Islet of Langerhans (tissue), 1 donor: ENCODE measurements around the gene PYDC1.
"Not testable (repeated sequence)": the region's sequence is repeated elsewhere in the genome, so short reads cannot be mapped to it uniquely, and the experiment has no call there.

Experiments used
- FAIRE-seq: peaks from one replicate; lab custom pipeline; 2011; peaks lifted over from hg19 to GRCh38; lab: Jason Lieb, UNC

The PYDC1 gene

GRCh38 chr16:31221357-31222160 is 4.6 kb upstream of the PYDC1 start:
- no peak for FAIRE-seq

GRCh38 chr16:31219154-31219741 is 2.3 kb upstream of the PYDC1 start:
- FAIRE-seq: no peak

GRCh38 chr16:31217136-31217530 is 198 bp upstream of the PYDC1 start:
- FAIRE-seq: no peak

- FAIRE-seq: no peak
Observed at GRCh38 chr16:31215287-31216162, 1.4 kb downstream of the PYDC1 start.

- no peak for FAIRE-seq
Observed at GRCh38 chr16:31214708-31215286, 2.1 kb downstream of the PYDC1 start.

GRCh38 chr16:31213877-31214707 is 2.8 kb downstream of the PYDC1 start, which contains the start of gene TRIM72:
Gene TRIM72 (plus strand): TSS chr16:31214119. CDS start chr16:31214739, 620 bp downstream.
- FAIRE-seq: no peak

GRCh38 chr16:31213342-31213741 is 3.6 kb downstream of the PYDC1 start:
- FAIRE-seq: no peak

GRCh38 chr16:31206776-31207175 is 10.2 kb downstream of the PYDC1 start:
- FAIRE-seq: no peak

GRCh38 chr16:31204871-31205666 is 11.9 kb downstream of the PYDC1 start:
- no peak for FAIRE-seq

GRCh38 chr16:31202414-31203375 is 14.2 kb downstream of the PYDC1 start, which contains the start of gene PYCARD:
Gene PYCARD (minus strand): TSS chr16:31202760. CDS start chr16:31202690, 70 bp downstream.
- no peak for FAIRE-seq

GRCh38 chr16:31201582-31202413 is 15.1 kb downstream of the PYDC1 start:
- FAIRE-seq: no peak

GRCh38 chr16:31200821-31201568 is 15.9 kb downstream of the PYDC1 start:
- FAIRE-seq: no peak

- not testable (repeated sequence) for FAIRE-seq
Observed at GRCh38 chr16:31200111-31200510, 16.8 kb downstream of the PYDC1 start.

- no peak for FAIRE-seq
Observed at GRCh38 chr16:31199430-31200041, 17.4 kb downstream of the PYDC1 start.

- FAIRE-seq: no peak
Observed at GRCh38 chr16:31198207-31198882, 18.6 kb downstream of the PYDC1 start.

- FAIRE-seq: no peak
Observed at GRCh38 chr16:31196324-31197088, 20.4 kb downstream of the PYDC1 start.
